ENCODE data around the gene DTX3.

- TF ChIP-seq CTCF (IDR thresholded peaks at IDR 0.05) (no peak), POLR2AphosphoS5 (IDR thresholded peaks at IDR 0.05) (no peak), EP300 (IDR thresholded peaks at IDR 0.05) (no peak), POLR2A (IDR thresholded peaks at IDR 0.05) (no peak)
Observed at GRCh38 chr12:57564178-57564740, 40.4 kb upstream of the DTX3 start.
